HepG2 (cell line): ENCODE data around the gene COL4A2. TPM values are rescaled to one million over a fixed set of nuclear protein-coding genes. Genes with fewer than 3 reads are reported as not detected.

Experiments used
- ATAC-seq: fragments of 200-7000 bp; cut with Tn5 transposase; 3 replicates; pipeline ENCODE4 v1.9.1; 2020; ENCODE audit warnings: mild to moderate bottlenecking, moderate library complexity
- BruUV-seq: library from RNA; stranded (reverse); fragments of 400-500 nt; replicated peaks from 2 replicates; lab custom pipeline; 2021; lab: Mats Ljungman, UMichigan
- CTCF ChIA-PET: fragments of 300-600 bp; formaldehyde crosslinking; extraction: SDS; loops from one replicate; lab custom pipeline; 2021; ENCODE audit warnings: low total read pairs, inconsistent platforms, low intra/inter-chr PET ratio; lab: Yijun Ruan, JAX
- POLR2A ChIA-PET: fragments of 350-600 bp; sonication (Branson Sonifier 250); formaldehyde crosslinking; loops from one replicate; lab custom pipeline; 2020; ENCODE audit warnings: antibody characterized with exemption, inconsistent platforms; lab: Yijun Ruan, JAX
- DNase-seq: peaks from one replicate; pipeline ENCODE4 v3.0.0-alpha.2; 2015; ENCODE audit warnings: low spot score
- FAIRE-seq: peaks from 3 replicates; lab custom pipeline; 2011; peaks lifted over from hg19 to GRCh38; lab: Jason Lieb, UNC
- H2AFZ ChIP-seq: one replicate; pipeline ENCODE4 v1.6.1; 2011; ENCODE audit warnings: low read length, inconsistent platforms
- H3K27ac ChIP-seq: fragments of 300-600 bp; 3 replicates; pipeline ENCODE4 v1.8.0; 2011; ENCODE audit warnings: mixed run types, mild to moderate bottlenecking, mixed read lengths, low read length, inconsistent platforms; ENCODE audit not compliant: insufficient read depth; ENCODE audit errors: extremely low read length
- H3K27me3 ChIP-seq, 2 experiments: fragments of 200-600 bp in 1 of 2; 2 replicates in 1 of 2; 3 replicates in 1 of 2; pipeline versions ENCODE4 v1.6.0 to v1.8.0; 2011; ENCODE audit warnings: low read length in 2 of 2, mild to moderate bottlenecking in 2 of 2, moderate library complexity in 2 of 2, inconsistent platforms in 1 of 2; ENCODE audit not compliant: insufficient read depth in 2 of 2, control insufficient read depth in 1 of 2
- H3K36me3 ChIP-seq, 2 experiments: fragments of 200-600 bp in 1 of 2; replicated peaks in 1 of 2; 2 replicates in 1 of 2; 3 replicates in 1 of 2; pipeline versions ENCODE4 v1.5.1 to v1.8.0; 2011; ENCODE audit warnings: low read length in 2 of 2, inconsistent platforms in 1 of 2; ENCODE audit not compliant: insufficient read depth in 2 of 2, control insufficient read depth in 1 of 2
- H3K4me1 ChIP-seq: 2 replicates; pipeline ENCODE4 v1.5.1; 2012; ENCODE audit warnings: low read length, inconsistent platforms; ENCODE audit not compliant: insufficient read depth
- H3K4me2 ChIP-seq: 2 replicates; pipeline ENCODE4 v1.6.0; 2011; ENCODE audit warnings: low read depth, low read length, inconsistent platforms
- H3K4me3 ChIP-seq, 3 experiments: fragments of 200-600 bp in 1 of 3; sonication (generic), shearing (Covaris generic) in 1 of 3; replicated peaks in 1 of 3; 2 replicates each; pipeline ENCODE4 v1.5.1; 2011 to 2016; ENCODE audit warnings: low read length in 3 of 3, inconsistent platforms in 2 of 3, low read depth in 2 of 3, mild to moderate bottlenecking in 2 of 3, control low read depth in 1 of 3, mixed read lengths in 1 of 3; ENCODE audit not compliant: insufficient read depth in 1 of 3
- H3K79me2 ChIP-seq: one replicate; pipeline ENCODE4 v1.6.1; 2011; ENCODE audit warnings: low read length, inconsistent platforms; ENCODE audit not compliant: insufficient read depth
- H3K9ac ChIP-seq: 2 replicates; pipeline ENCODE4 v1.6.0; 2011; ENCODE audit warnings: mild to moderate bottlenecking, low read depth, low read length, inconsistent platforms; ENCODE audit not compliant: insufficient read depth
- H3K9me3 ChIP-seq: 2 replicates; pipeline ENCODE4 v1.5.1; 2012; ENCODE audit warnings: mild to moderate bottlenecking, low read length
- H4K20me1 ChIP-seq: 2 replicates; pipeline ENCODE4 v1.6.0; 2011; ENCODE audit warnings: inconsistent platforms, mild to moderate bottlenecking, low read length, moderate library complexity; ENCODE audit not compliant: insufficient read depth
- CCDC6 ChIP-seq: sonication (generic); formaldehyde crosslinking; IDR thresholded peaks from 2 replicates; pipeline ENCODE4 v1.8.1; 2022; ENCODE audit warnings: mild to moderate bottlenecking, missing genetic modification reagents, moderate library complexity
- FOXP1 ChIP-seq, 2 experiments: fragments of 450-650 bp in 1 of 2; IDR thresholded peaks; 2 replicates each; pipeline ENCODE4 v1.6.1; 2017 to 2018; ENCODE audit warnings: antibody characterized with exemption in 1 of 2
- HOXA3 ChIP-seq: sonication (generic); formaldehyde crosslinking; IDR thresholded peaks from 2 replicates; pipeline ENCODE4 v1.5.0; 2020; ENCODE audit warnings: missing genetic modification reagents
- MTF1 ChIP-seq: sonication (generic); formaldehyde crosslinking; IDR thresholded peaks from 2 replicates; pipeline ENCODE4 v1.5.0; 2020; ENCODE audit warnings: missing genetic modification reagents
- NCOA5 ChIP-seq: sonication (generic); formaldehyde crosslinking; IDR thresholded peaks from 2 replicates; pipeline ENCODE4 v1.4.0; 2020; ENCODE audit warnings: missing genetic modification reagents
- PAF1 ChIP-seq: IDR thresholded peaks from 2 replicates; pipeline ENCODE4 v1.6.1; 2016; ENCODE audit warnings: missing genetic modification reagents, missing compliant biosample characterization
- PRPF4 ChIP-seq: fragments of 200-400 bp; formaldehyde crosslinking; IDR thresholded peaks from 2 replicates; pipeline ENCODE4 v1.6.1; 2016; ENCODE audit warnings: low read length, low read depth; ENCODE audit not compliant: poor library complexity, severe bottlenecking
- RARA ChIP-seq: IDR thresholded peaks from 2 replicates; pipeline ENCODE4 v1.6.1; 2016; ENCODE audit warnings: missing genetic modification reagents, missing compliant biosample characterization
- ZNF10 ChIP-seq: sonication (generic); formaldehyde crosslinking; IDR thresholded peaks from 2 replicates; pipeline ENCODE4 v1.4.0; 2020; ENCODE audit warnings: mild to moderate bottlenecking, low read depth, missing genetic modification reagents, borderline replicate concordance
- ZNF362 ChIP-seq: sonication (generic); formaldehyde crosslinking; IDR thresholded peaks from 2 replicates; pipeline ENCODE4 v1.4.0; 2020; ENCODE audit warnings: missing genetic modification reagents, mild to moderate bottlenecking, borderline replicate concordance
- ZNF530 ChIP-seq: sonication (generic); formaldehyde crosslinking; IDR thresholded peaks from 2 replicates; pipeline ENCODE4 v1.5.0; 2020; ENCODE audit warnings: low read depth, mild to moderate bottlenecking, missing genetic modification reagents
- ZNF644 ChIP-seq: IDR thresholded peaks from 2 replicates; pipeline ENCODE4 v1.6.1; 2016; ENCODE audit warnings: low read depth
- ZNF691 ChIP-seq: sonication (generic); formaldehyde crosslinking; IDR thresholded peaks from 2 replicates; pipeline ENCODE4 v1.4.0; 2020; ENCODE audit warnings: missing genetic modification reagents, low read depth, mild to moderate bottlenecking, borderline replicate concordance
- ZNF7 ChIP-seq: IDR thresholded peaks from 2 replicates; pipeline ENCODE4 v1.6.1; 2016; ENCODE audit warnings: missing biosample characterization, missing genetic modification reagents
- WGBS: methylation state at CpG from one replicate; pipeline ENCODE4 v1.1.6; 2017; ENCODE audit warnings: low lambda C conversion rate; 5-methylcytosine and 5-hydroxymethylcytosine counted together
- in situ Hi-C: cut with HindIII; loops from 2 replicates; pipeline ENCODE4 v1.10.0; 2017; ENCODE audit warnings: low pct_unique_long_range_greater_than_20kb; ENCODE audit not compliant: extremely low pct_ligation_motif_present
- intact Hi-C: fragments of 100-400 bp; cut with micrococcal nuclease; formaldehyde crosslinking; loops from one replicate; pipeline ENCODE4 v1.10.0; 2022; ENCODE audit not compliant: unreplicated experiment
- polyA plus RNA-seq, 8 experiments: library from polyadenylated mRNA; depleted of rRNA in 3 of 8; stranded (reverse) in 7 of 8; unstranded in 1 of 8; fragments of >200 nt; fragmentation: Illumina TruSeq in 4 of 8; extraction: Trizol in 4 of 8; gene quantifications; 2 replicates each; pipeline versions ENCODE4 v1.2.1 to v1.2.3, GENCODE V29; 2011 to 2016; ENCODE audit warnings: low read depth in 4 of 8, missing spikeins in 1 of 8, mixed read lengths in 1 of 8; ENCODE audit not compliant: insufficient read depth in 1 of 8
- total RNA-seq, 5 experiments: library from RNA; depleted of rRNA; stranded (reverse); fragments of >200 nt; fragmentation: Illumina TruSeq; extraction: Trizol; gene quantifications; 2 replicates each; pipeline ENCODE4 v1.2.3, GENCODE V29; 2016; ENCODE audit warnings: low read depth in 1 of 5

COL4A2 gene
- total and polyA plus RNA-seq, 2 of the 13 experiments (the other 11 are each of a cell fraction or from before 2014, with no cell fraction given), result 0.22 to 1.9 TPM

GRCh38 chr13:110289174-110289573 lies 17.9 kb upstream of the COL4A2 start:
- in situ Hi-C loops, result no loop called here
- CTCF ChIA-PET, result no interaction called here

More at GRCh38 chr13:110289174-110289573, 17.9 kb upstream of the COL4A2 start:
- H3K27ac ChIP-seq, result no peak overlapping the region
- no peaks in the 10 kb centered on the region for H4K20me1 ChIP-seq
- FAIRE-seq (no peak), ATAC-seq (no peak)
- POLR2A ChIA-PET, result no interaction called here
- no peaks in the 10 kb centered on the region for H3K36me3 ChIP-seq
- H2AFZ ChIP-seq, result no peak overlapping the region
- H3K9me3 ChIP-seq, result no peaks in the 10 kb centered on the region
- H3K79me2 ChIP-seq, result no peaks in the 10 kb centered on the region
- TF ChIP-seq HOXA3 (no peak), PRPF4 (no peak), PAF1 (CRISPR knock-in tag) (no peak), RARA (CRISPR knock-in tag) (no peak), ZNF691 (CRISPR knock-in tag) (no peak), CCDC6 (CRISPR knock-in tag) (no peak), ZNF530 (CRISPR knock-in tag) (no peak), ZNF7 (CRISPR knock-in tag) (no peak), ZNF10 (CRISPR knock-in tag) (no peak), FOXP1 (IDR thresholded peaks at IDR 0.05) (no peak), FOXP1 (CRISPR knock-in tag; IDR thresholded peaks at IDR 0.05) (no peak), ZNF362 (CRISPR knock-in tag) (no peak), NCOA5 (CRISPR knock-in tag) (no peak), MTF1 (CRISPR knock-in tag) (no peak), ZNF644 (CRISPR knock-in tag) (no peak)
- TF ChIP-seq, all 625 proteins: peak for 0
- DNase-seq, result no peak
- BruUV-seq, result no TSS peak
- intact Hi-C loops, result no loop called here
- Histone ChIP-seq H3K4me2 (no peak overlapping the region), H3K4me3 (no peak overlapping the region), H3K9ac (no peak overlapping the region), H3K4me1 (no peaks in the 10 kb centered on the region), H3K27me3 (peaks cover 4 to 48% of the 10 kb centered on the region in 2 experiments)
- 73% methylated on average over 8 of the region's 9 CpGs for WGBS
